ENCODE data around the gene IL2.

DNA sequence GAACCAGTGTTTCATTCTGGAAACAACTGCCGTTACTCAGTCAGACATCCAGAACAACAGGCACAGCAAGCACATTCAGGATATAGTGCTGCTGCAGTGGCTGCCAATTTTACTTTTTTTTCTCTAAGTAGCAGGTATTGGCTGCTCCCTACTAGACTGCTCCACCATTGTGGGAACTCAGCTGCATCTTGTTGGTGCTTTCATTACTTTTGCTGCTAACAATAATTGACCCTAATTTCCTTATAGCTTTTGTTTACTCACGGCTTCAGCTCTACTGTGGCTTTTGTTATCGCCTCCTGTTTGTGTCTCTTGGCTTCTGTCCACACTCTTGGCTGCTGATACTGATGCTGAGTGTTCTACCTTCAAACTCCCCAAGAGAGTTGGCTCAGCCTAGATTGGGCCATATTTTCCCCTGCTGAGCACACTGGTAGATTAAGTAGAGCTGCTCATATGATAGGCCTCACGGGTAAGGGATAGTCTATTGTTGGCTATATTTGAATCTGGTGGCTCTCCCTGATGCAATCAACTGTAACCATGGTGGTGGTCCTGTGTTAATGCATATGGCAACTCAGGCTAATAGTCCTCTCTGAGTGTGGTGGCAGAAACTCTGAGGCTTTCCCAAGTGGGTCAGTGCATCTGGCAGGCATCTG lies 44.5 kb upstream of the IL2 start:
- TF ChIP-seq, protein P1, sequence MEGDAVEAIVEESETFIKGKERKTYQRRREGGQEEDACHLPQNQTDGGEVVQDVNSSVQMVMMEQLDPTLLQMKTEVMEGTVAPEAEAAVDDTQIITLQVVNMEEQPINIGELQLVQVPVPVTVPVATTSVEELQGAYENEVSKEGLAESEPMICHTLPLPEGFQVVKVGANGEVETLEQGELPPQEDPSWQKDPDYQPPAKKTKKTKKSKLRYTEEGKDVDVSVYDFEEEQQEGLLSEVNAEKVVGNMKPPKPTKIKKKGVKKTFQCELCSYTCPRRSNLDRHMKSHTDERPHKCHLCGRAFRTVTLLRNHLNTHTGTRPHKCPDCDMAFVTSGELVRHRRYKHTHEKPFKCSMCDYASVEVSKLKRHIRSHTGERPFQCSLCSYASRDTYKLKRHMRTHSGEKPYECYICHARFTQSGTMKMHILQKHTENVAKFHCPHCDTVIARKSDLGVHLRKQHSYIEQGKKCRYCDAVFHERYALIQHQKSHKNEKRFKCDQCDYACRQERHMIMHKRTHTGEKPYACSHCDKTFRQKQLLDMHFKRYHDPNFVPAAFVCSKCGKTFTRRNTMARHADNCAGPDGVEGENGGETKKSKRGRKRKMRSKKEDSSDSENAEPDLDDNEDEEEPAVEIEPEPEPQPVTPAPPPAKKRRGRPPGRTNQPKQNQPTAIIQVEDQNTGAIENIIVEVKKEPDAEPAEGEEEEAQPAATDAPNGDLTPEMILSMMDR (IDR thresholded peaks at IDR 0.05 in 4 of 5, conservative IDR thresholded peaks at IDR 0.05 in 1 of 5), result no peak
- no peak for TF ChIP-seq POLR2A (IDR thresholded peaks at IDR 0.05)

All from gastrocnemius medialis (tissue), 4 donors.